H9 (cell line): ENCODE results near the gene EGLN3. TPM values are rescaled to one million over a fixed set of nuclear protein-coding genes. Genes with fewer than 3 reads are reported as not detected.
A peak's percentile ranks its signal among the peaks of the same experiment; 100 is the strongest.

ENCODE experiments used
- DNase-seq: peaks from one replicate; pipeline ENCODE4 v3.0.0-alpha.2; 2017
- H2AFZ ChIP-seq: one replicate; pipeline ENCODE4 v1.6.1; 2013; ENCODE audit warnings: mild to moderate bottlenecking, low read length, control low read depth, moderate library complexity
- H2AK5ac ChIP-seq: 2 replicates; pipeline ENCODE4 v1.6.1; 2013; ENCODE audit warnings: low read length, control low read depth, mixed read lengths; ENCODE audit not compliant: insufficient read length
- H2BK120ac ChIP-seq: one replicate; pipeline ENCODE4 v1.6.1; 2013; ENCODE audit warnings: low read depth, mild to moderate bottlenecking, low read length, control low read depth, inconsistent platforms; ENCODE audit not compliant: poor library complexity, severe bottlenecking
- H2BK12ac ChIP-seq: 2 replicates; pipeline ENCODE4 v1.6.1; 2013; ENCODE audit warnings: low read length, control low read depth, mixed read lengths, low read depth; ENCODE audit not compliant: insufficient read length
- H2BK15ac ChIP-seq: 2 replicates; pipeline ENCODE4 v1.6.1; 2013; ENCODE audit warnings: low read depth, low read length, control low read depth
- H2BK20ac ChIP-seq: one replicate; pipeline ENCODE4 v1.6.1; 2013; ENCODE audit warnings: low read depth, mild to moderate bottlenecking, low read length, control low read depth, inconsistent platforms; ENCODE audit not compliant: poor library complexity, severe bottlenecking
- H2BK5ac ChIP-seq: 2 replicates; pipeline ENCODE4 v1.6.1; 2013; ENCODE audit warnings: low read length, control low read depth, mixed read lengths; ENCODE audit not compliant: insufficient read length
- H3K14ac ChIP-seq: 2 replicates; pipeline ENCODE4 v1.6.1; 2013; ENCODE audit warnings: low read length, control low read depth; ENCODE audit not compliant: insufficient read depth
- H3K18ac ChIP-seq: 2 replicates; pipeline ENCODE4 v1.6.1; 2013; ENCODE audit warnings: low read depth, mild to moderate bottlenecking, mixed read lengths, low read length, control low read depth; ENCODE audit not compliant: insufficient read length
- H3K23ac ChIP-seq: 2 replicates; pipeline ENCODE4 v1.6.1; 2013; ENCODE audit warnings: low read length, control low read depth, mixed read lengths, low read depth; ENCODE audit not compliant: insufficient read length
- H3K23me2 ChIP-seq: 2 replicates; pipeline ENCODE4 v1.6.1; 2013; ENCODE audit warnings: low read depth, mild to moderate bottlenecking, mixed read lengths, low read length, control low read depth; ENCODE audit not compliant: insufficient read length, poor library complexity, severe bottlenecking
- H3K27ac ChIP-seq: 2 replicates; pipeline ENCODE4 v1.5.1; 2013; ENCODE audit warnings: low read length, control low read depth, mixed read lengths, low read depth; ENCODE audit not compliant: insufficient read length
- H3K27me3 ChIP-seq: 2 replicates; pipeline ENCODE4 v1.6.1; 2013; ENCODE audit warnings: low read length, control low read depth, inconsistent platforms; ENCODE audit not compliant: insufficient read depth
- H3K4ac ChIP-seq: 2 replicates; pipeline ENCODE4 v1.6.1; 2013; ENCODE audit warnings: low read depth, mild to moderate bottlenecking, control low read depth, inconsistent platforms, low read length, moderate library complexity
- H3K4me1 ChIP-seq: 2 replicates; pipeline ENCODE4 v1.6.1; 2013; ENCODE audit warnings: low read length, control low read depth, inconsistent platforms; ENCODE audit not compliant: insufficient read depth
- H3K4me2 ChIP-seq: 2 replicates; pipeline ENCODE4 v1.6.1; 2013; ENCODE audit warnings: low read length, control low read depth, mixed read lengths; ENCODE audit not compliant: insufficient read length, insufficient read depth
- H3K56ac ChIP-seq: 2 replicates; pipeline ENCODE4 v1.6.1; 2013; ENCODE audit warnings: low read depth, mild to moderate bottlenecking, mixed read lengths, low read length, control low read depth; ENCODE audit not compliant: insufficient read length
- H3K79me1 ChIP-seq: 2 replicates; pipeline ENCODE4 v1.6.1; 2013; ENCODE audit warnings: low read depth, mild to moderate bottlenecking, moderate library complexity, low read length, control low read depth, inconsistent platforms; ENCODE audit not compliant: insufficient read depth, poor library complexity, severe bottlenecking
- H3K79me2 ChIP-seq: 2 replicates; pipeline ENCODE4 v1.6.1; 2013; ENCODE audit warnings: low read length, control low read depth, inconsistent platforms; ENCODE audit not compliant: insufficient read depth
- H3K9ac ChIP-seq: 2 replicates; pipeline ENCODE4 v1.6.1; 2013; ENCODE audit warnings: low read length, control low read depth, mixed read lengths; ENCODE audit not compliant: insufficient read length; ENCODE audit errors: extremely low read depth
- H3K9me3 ChIP-seq: one replicate; pipeline ENCODE4 v1.6.1; 2013; ENCODE audit warnings: low read depth, low read length, inconsistent platforms; ENCODE audit not compliant: control insufficient read depth
- H3T11ph ChIP-seq: one replicate; pipeline ENCODE4 v1.6.1; 2013; ENCODE audit warnings: mild to moderate bottlenecking, low read length, control low read depth, inconsistent platforms
- H4K20me1 ChIP-seq: one replicate; pipeline ENCODE4 v1.6.1; 2013; ENCODE audit not compliant: control insufficient read depth, insufficient read length, insufficient read depth
- H4K5ac ChIP-seq: 2 replicates; pipeline ENCODE4 v1.6.1; 2013; ENCODE audit warnings: low read depth, mild to moderate bottlenecking, mixed read lengths, low read length, control low read depth; ENCODE audit not compliant: insufficient read length
- H4K8ac ChIP-seq: replicated peaks from 2 replicates; pipeline ENCODE4 v1.6.1; 2013; ENCODE audit warnings: low read length, control low read depth, mixed read lengths, low read depth; ENCODE audit not compliant: insufficient read length
- H4K91ac ChIP-seq: 2 replicates; pipeline ENCODE4 v1.6.1; 2013; ENCODE audit warnings: low read depth, mild to moderate bottlenecking, moderate library complexity, mixed read lengths, low read length, control low read depth; ENCODE audit not compliant: insufficient read length
- H3K27ac Mint-ChIP-seq, 3 experiments: 2 replicates in 2 of 3; 3 replicates in 1 of 3; pipeline ENCODE4 v1.8.0; 2020 to 2021; ENCODE audit warnings: mixed read lengths in 3 of 3, mild to moderate bottlenecking in 1 of 3, moderate library complexity in 1 of 3
- H3K27me3 Mint-ChIP-seq: 2 replicates; pipeline ENCODE4 v1.8.0; 2021; ENCODE audit warnings: low read depth, mild to moderate bottlenecking, moderate library complexity, mixed read lengths
- H3K36me3 Mint-ChIP-seq, 3 experiments: 2 replicates in 2 of 3; 3 replicates in 1 of 3; pipeline ENCODE4 v1.8.0; 2020 to 2021; ENCODE audit warnings: low read depth in 3 of 3, mixed read lengths in 3 of 3; ENCODE audit not compliant: insufficient read depth in 1 of 3
- H3K4me1 Mint-ChIP-seq, 2 experiments: 2 replicates each; pipeline ENCODE4 v1.8.0; 2020; ENCODE audit warnings: mixed read lengths in 2 of 2
- H3K4me3 Mint-ChIP-seq, 2 experiments: 2 replicates in 1 of 2; 3 replicates in 1 of 2; pipeline ENCODE4 v1.8.0; 2020 to 2021; ENCODE audit warnings: mild to moderate bottlenecking in 2 of 2, mixed read lengths in 2 of 2, moderate library complexity in 1 of 2
- H3K9me3 Mint-ChIP-seq, 2 experiments: 2 replicates in 1 of 2; 3 replicates in 1 of 2; pipeline ENCODE4 v1.8.0; 2020; ENCODE audit warnings: mild to moderate bottlenecking in 2 of 2, mixed read lengths in 2 of 2, moderate library complexity in 1 of 2
- CTCF ChIP-seq: fragments of 200-600 bp; sonication (generic); conservative IDR thresholded peaks from 3 replicates; pipeline ENCODE4 v1.8.0; 2021; ENCODE audit warnings: antibody characterized with exemption, mild to moderate bottlenecking
- WGBS: extraction: QIAGEN DNeasy Blood & Tissue Kit; methylation state at CpG from one replicate; pipeline ENCODE4 v1.1.7; 2013; ENCODE audit warnings: missing lambda C conversion rate, low lambda C conversion rate, mixed read lengths; ENCODE audit not compliant: insufficient read length; ENCODE audit errors: extremely low coverage; 5-methylcytosine and 5-hydroxymethylcytosine counted together
- total RNA-seq: library from RNA; stranded (reverse); gene quantifications from 2 replicates; pipeline ENCODE4 v1.2.1, GENCODE V29; 2021

The EGLN3 gene
- total RNA-seq, 1 experiment from 2014 or later = 19.8 TPM

- peaks cover 0 to 12% (median 4%) of the 10 kb centered on the region in 3 experiments; a peak in 4 of 7 replicates for H3K36me3 Mint-ChIP-seq
- H3K27ac ChIP-seq = no peak overlapping the region
- no peak overlapping the region for H3K56ac ChIP-seq
Observed at GRCh38 chr14:33916663-33917565, 34.0 kb downstream of the EGLN3 start.

More at GRCh38 chr14:33916663-33917565, 34.0 kb downstream of the EGLN3 start:
- DNase-seq = no peak
- Histone ChIP-seq H3K4ac (no peak overlapping the region), H2BK120ac (no peak overlapping the region), H4K20me1 (no peaks in the 10 kb centered on the region), H3K14ac (no peak overlapping the region), H3K4me2 (no peak overlapping the region), H3K79me2 (no peaks in the 10 kb centered on the region), H2BK20ac (no peak overlapping the region), H3K23ac (no peak overlapping the region), H3K4me1 (peaks cover 8% of the 10 kb centered on the region), H3K18ac (no peak overlapping the region), H4K5ac (no peak overlapping the region), H3K23me2 (no peaks in the 10 kb centered on the region), H2BK5ac (no peak overlapping the region), H3T11ph (no peak overlapping the region), H3K9me3 (no peaks in the 10 kb centered on the region), H3K79me1 (no peaks in the 10 kb centered on the region), H3K9ac (no peak overlapping the region), H4K8ac (no peak overlapping the region), H4K91ac (no peak overlapping the region), H3K27me3 (no peaks in the 10 kb centered on the region), H2AK5ac (no peak overlapping the region), H2BK12ac (no peak overlapping the region), H2AFZ (no peak overlapping the region), H2BK15ac (no peak overlapping the region)
- Mint-ChIP-seq H3K4me3 (no peak overlapping the region), H3K27me3 (no peaks in the 10 kb centered on the region), H3K4me1 (peaks cover 18 to 21% of the 10 kb centered on the region in 2 experiments), H3K9me3 (no peaks in the 10 kb centered on the region), H3K27ac (peak overlapping the region in 2 of 3 experiments; percentile 52 to 88; a peak in 2 of 7 replicates)
- TF ChIP-seq CTCF = no peak
- no CpG with 5 or more reads among the region's 5 CpGs for whole genome bisulfite sequencing
